NCI-H1436 (cell line): Measurements from ENCODE around the gene ZNF266.

Source experiments
- DNase-seq: peaks from one replicate; lab custom pipeline; 2025; lab: John Stamatoyannopoulos, UW

Gene ZNF266

GRCh38 chr19:9435279-9436268 lies at the start of gene ZNF266:
ZNF266 (minus strand) TSS chr19:9435573; CDS start chr19:9420089, 15,484 bp downstream.
- peak; percentile 88 for DNase-seq

- DNase-seq: no peak
Observed at GRCh38 chr19:9485140-9485539, 49.8 kb upstream of the ZNF266 start.

GRCh38 chr19:9474975-9475374 lies 39.6 kb upstream of the ZNF266 start:
- no peak for DNase-seq

- DNase-seq: no peak
Observed at GRCh38 chr19:9467161-9467560, 31.8 kb upstream of the ZNF266 start.

GRCh38 chr19:9461938-9462337 lies 26.6 kb upstream of the ZNF266 start:
- no peak for DNase-seq

- no peak for DNase-seq
Observed at GRCh38 chr19:9456018-9456689, 20.8 kb upstream of the ZNF266 start.

- no peak for DNase-seq
Observed at GRCh38 chr19:9453953-9454352, 18.6 kb upstream of the ZNF266 start.

- DNase-seq: no peak
Observed at GRCh38 chr19:9445037-9445436, 9.7 kb upstream of the ZNF266 start.

GRCh38 chr19:9436358-9436757 lies 985 bp upstream of the ZNF266 start:
- DNase-seq: no peak

- DNase-seq: no peak
Observed at GRCh38 chr19:9431475-9431874, 3.9 kb downstream of the ZNF266 start.

GRCh38 chr19:9430444-9430843 lies 4.9 kb downstream of the ZNF266 start:
- DNase-seq: no peak

- DNase-seq: no peak
Observed at GRCh38 chr19:9427941-9428340, 7.4 kb downstream of the ZNF266 start.

GRCh38 chr19:9413240-9413954 lies 22.0 kb downstream of the ZNF266 start:
- no peak for DNase-seq

GRCh38 chr19:9407827-9408226 lies 27.5 kb downstream of the ZNF266 start:
- DNase-seq: no peak

GRCh38 chr19:9406798-9407352 lies 28.5 kb downstream of the ZNF266 start:
- DNase-seq: no peak

- DNase-seq: no peak
Observed at GRCh38 chr19:9381361-9381785, 54.0 kb downstream of the ZNF266 start.

- no peak for DNase-seq
Observed at GRCh38 chr19:9370738-9371619, 64.4 kb downstream of the ZNF266 start.

- no peak for DNase-seq
Observed at GRCh38 chr19:9362905-9363304, 72.5 kb downstream of the ZNF266 start, which contains the start of gene ZNF177. ZNF177 (plus strand) TSS chr19:9363013; CDS start chr19:9378312, 15,299 bp downstream.
